Measurements from ENCODE around the gene HMX2.

GRCh38 chr10:123140983-123141390, 6.9 kb upstream of the HMX2 start:
- no peak for TF ChIP-seq POLR2AphosphoS5 (IDR thresholded peaks at IDR 0.05)
- no peak for TF ChIP-seq CTCF (IDR thresholded peaks at IDR 0.05)
- TF ChIP-seq POLR2A (IDR thresholded peaks at IDR 0.05), result no peak
- no peak for TF ChIP-seq EP300 (IDR thresholded peaks at IDR 0.05)

All from stomach (tissue), 4 donors.